Uterus (tissue), 2 donors: ENCODE data around the gene MTUS2.

Experiments
- POLR2A ChIP-seq, 2 donors: fragments of 450-650 bp; IDR thresholded peaks; one replicate each; pipeline ENCODE4 v1.6.1; 2016; ENCODE audit warnings: antibody characterized with exemption in 2 of 2, mild to moderate bottlenecking in 1 of 2, moderate library complexity in 1 of 2
- TF ChIP-seq, protein P1 (sequence below), 4 experiments: fragments of 200-600 bp in 2 of 4; fragments of 450-650 bp in 2 of 4; sonication (generic) in 2 of 4; IDR thresholded peaks; one replicate each; pipeline ENCODE4 v1.5.1; 2016 to 2019; ENCODE audit warnings: antibody characterized with exemption in 4 of 4, mild to moderate bottlenecking in 2 of 4, moderate library complexity in 1 of 4

DNA sequence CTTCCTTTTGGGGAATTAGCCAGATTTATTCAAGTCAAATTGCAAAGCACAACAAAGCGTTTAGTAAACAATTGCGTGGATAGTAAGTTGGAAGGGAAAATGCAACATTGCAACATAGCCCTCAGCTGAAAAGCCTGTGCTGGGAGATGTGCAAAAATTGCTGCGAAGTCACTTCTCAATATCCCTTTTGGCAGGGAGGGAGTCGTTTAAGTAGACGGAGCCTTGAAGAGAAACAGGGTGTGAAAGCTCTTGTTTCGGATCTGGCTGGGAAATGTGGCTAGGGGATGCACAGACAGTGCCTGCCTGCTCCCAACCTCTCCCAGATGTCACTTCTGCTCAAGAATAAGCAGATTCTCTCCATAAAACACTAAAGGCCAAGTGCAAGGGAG, 718.5 kb downstream of the MTUS2 start:
- TF ChIP-seq, protein P1, sequence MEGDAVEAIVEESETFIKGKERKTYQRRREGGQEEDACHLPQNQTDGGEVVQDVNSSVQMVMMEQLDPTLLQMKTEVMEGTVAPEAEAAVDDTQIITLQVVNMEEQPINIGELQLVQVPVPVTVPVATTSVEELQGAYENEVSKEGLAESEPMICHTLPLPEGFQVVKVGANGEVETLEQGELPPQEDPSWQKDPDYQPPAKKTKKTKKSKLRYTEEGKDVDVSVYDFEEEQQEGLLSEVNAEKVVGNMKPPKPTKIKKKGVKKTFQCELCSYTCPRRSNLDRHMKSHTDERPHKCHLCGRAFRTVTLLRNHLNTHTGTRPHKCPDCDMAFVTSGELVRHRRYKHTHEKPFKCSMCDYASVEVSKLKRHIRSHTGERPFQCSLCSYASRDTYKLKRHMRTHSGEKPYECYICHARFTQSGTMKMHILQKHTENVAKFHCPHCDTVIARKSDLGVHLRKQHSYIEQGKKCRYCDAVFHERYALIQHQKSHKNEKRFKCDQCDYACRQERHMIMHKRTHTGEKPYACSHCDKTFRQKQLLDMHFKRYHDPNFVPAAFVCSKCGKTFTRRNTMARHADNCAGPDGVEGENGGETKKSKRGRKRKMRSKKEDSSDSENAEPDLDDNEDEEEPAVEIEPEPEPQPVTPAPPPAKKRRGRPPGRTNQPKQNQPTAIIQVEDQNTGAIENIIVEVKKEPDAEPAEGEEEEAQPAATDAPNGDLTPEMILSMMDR (IDR thresholded peaks at IDR 0.05), result no peak
- no peak for TF ChIP-seq POLR2A (IDR thresholded peaks at IDR 0.05)
